Trophoblast cell (in vitro differentiated cells and primary cell): ENCODE measurements around the gene CNPY1.
A peak's percentile ranks its signal among the peaks of the same experiment; 100 is the strongest.

Experiments used
- DNase-seq, 2 donors: peaks; one replicate each; pipeline ENCODE4 v3.0.0-alpha.2; 2016
- H2AFZ ChIP-seq: 2 replicates; pipeline ENCODE4 v1.6.1; 2013; ENCODE audit warnings: low read length, moderate library complexity, mild to moderate bottlenecking; ENCODE audit not compliant: insufficient read depth, poor library complexity
- H2AK5ac ChIP-seq: 2 replicates; pipeline ENCODE4 v1.6.1; 2013; ENCODE audit warnings: mild to moderate bottlenecking, low read length
- H2BK120ac ChIP-seq: 2 replicates; pipeline ENCODE4 v1.6.1; 2013; ENCODE audit warnings: low read length, mild to moderate bottlenecking, moderate library complexity; ENCODE audit not compliant: insufficient read depth, poor library complexity
- H2BK12ac ChIP-seq: 2 replicates; pipeline ENCODE4 v1.6.1; 2013; ENCODE audit warnings: mild to moderate bottlenecking, low read length, moderate library complexity
- H2BK5ac ChIP-seq: 2 replicates; pipeline ENCODE4 v1.6.1; 2013; ENCODE audit warnings: low read length, low read depth, moderate library complexity, mild to moderate bottlenecking; ENCODE audit not compliant: poor library complexity
- H3K14ac ChIP-seq: 2 replicates; pipeline ENCODE4 v1.6.1; 2013; ENCODE audit warnings: mild to moderate bottlenecking, low read length
- H3K18ac ChIP-seq: 2 replicates; pipeline ENCODE4 v1.6.1; 2013; ENCODE audit warnings: mild to moderate bottlenecking, low read length
- H3K23ac ChIP-seq: 2 replicates; pipeline ENCODE4 v1.6.1; 2013; ENCODE audit warnings: low read length
- H3K27ac ChIP-seq: 2 replicates; pipeline ENCODE4 v1.5.1; 2013; ENCODE audit warnings: low read depth, mild to moderate bottlenecking, inconsistent platforms, low read length, moderate library complexity
- H3K27me3 ChIP-seq: 2 replicates; pipeline ENCODE4 v1.6.1; 2013; ENCODE audit warnings: inconsistent platforms, mild to moderate bottlenecking, low read length, moderate library complexity; ENCODE audit not compliant: insufficient read depth
- H3K36me3 ChIP-seq, 2 experiments: 1 replicate in 1 of 2; 2 replicates in 1 of 2; pipeline ENCODE4 v1.6.1; 2013; ENCODE audit warnings: low read length in 2 of 2, mild to moderate bottlenecking in 2 of 2, moderate library complexity in 1 of 2; ENCODE audit not compliant: insufficient read depth in 2 of 2, control insufficient read depth in 1 of 2
- H3K4ac ChIP-seq: 2 replicates; pipeline ENCODE4 v1.6.1; 2013; ENCODE audit warnings: low read depth, mild to moderate bottlenecking, low read length, moderate library complexity
- H3K4me1 ChIP-seq, 2 experiments: 1 replicate in 1 of 2; 2 replicates in 1 of 2; pipeline ENCODE4 v1.6.1; 2013; ENCODE audit warnings: low read length in 2 of 2, mild to moderate bottlenecking in 2 of 2, moderate library complexity in 1 of 2; ENCODE audit not compliant: insufficient read depth in 2 of 2, control insufficient read depth in 1 of 2
- H3K4me2 ChIP-seq: 2 replicates; pipeline ENCODE4 v1.6.1; 2013; ENCODE audit warnings: inconsistent platforms, mild to moderate bottlenecking, low read length, moderate library complexity
- H3K4me3 ChIP-seq: 2 replicates; pipeline ENCODE4 v1.5.1; 2013; ENCODE audit warnings: mild to moderate bottlenecking, low read depth, low read length, inconsistent platforms
- H3K79me1 ChIP-seq: one replicate; pipeline ENCODE4 v1.6.1; 2013; ENCODE audit warnings: low read length
- H3K79me2 ChIP-seq: 2 replicates; pipeline ENCODE4 v1.6.1; 2013; ENCODE audit warnings: low read length, mild to moderate bottlenecking; ENCODE audit not compliant: control insufficient read depth, insufficient read depth, poor library complexity
- H3K9ac ChIP-seq: 2 replicates; pipeline ENCODE4 v1.6.1; 2013; ENCODE audit warnings: mild to moderate bottlenecking, low read length
- H3K9me3 ChIP-seq: 2 replicates; pipeline ENCODE4 v1.6.1; 2013; ENCODE audit warnings: low read depth, mild to moderate bottlenecking, control low read depth, inconsistent platforms, low read length; ENCODE audit not compliant: insufficient read depth
- H4K12ac ChIP-seq: 2 replicates; pipeline ENCODE4 v1.6.1; 2013; ENCODE audit warnings: low read depth, mild to moderate bottlenecking, low read length, moderate library complexity
- H4K8ac ChIP-seq: 2 replicates; pipeline ENCODE4 v1.6.1; 2013; ENCODE audit warnings: low read depth, mild to moderate bottlenecking, low read length, moderate library complexity
- H4K91ac ChIP-seq: one replicate; pipeline ENCODE4 v1.6.1; 2013; ENCODE audit warnings: low read depth, mild to moderate bottlenecking, low read length, moderate library complexity
- WGBS: extraction: QIAGEN DNeasy Blood & Tissue Kit; methylation state at CpG from one replicate; pipeline ENCODE4 v1.1.7; 2013; ENCODE audit warnings: missing lambda C conversion rate; ENCODE audit not compliant: insufficient read length, insufficient coverage; ENCODE audit errors: extremely low coverage; 5-methylcytosine and 5-hydroxymethylcytosine counted together

CNPY1 gene

GRCh38 chr7:155454183-155455112, 91.9 kb downstream of the CNPY1 start:
- no peak for DNase-seq
- H3K27ac ChIP-seq: no peak overlapping the region
- H4K12ac ChIP-seq: no peak overlapping the region
- no peak overlapping the region for H3K9ac ChIP-seq
- H3K4me2 ChIP-seq: peak overlapping the region; percentile 1
- no peak overlapping the region for H4K8ac ChIP-seq
- peaks cover 4% of the 10 kb centered on the region for H3K9me3 ChIP-seq
- H3K4ac ChIP-seq: no peak overlapping the region
- H3K4me1 ChIP-seq: peaks cover 3 to 13% of the 10 kb centered on the region in 2 experiments
- H2BK5ac ChIP-seq: no peak overlapping the region
- H3K14ac ChIP-seq: no peak overlapping the region
- no peaks in the 10 kb centered on the region for H3K36me3 ChIP-seq
- H2BK120ac ChIP-seq: no peak overlapping the region
- WGBS: no CpG with 5 or more reads among the region's 82 CpGs
- H2AK5ac ChIP-seq: no peak overlapping the region
- H2BK12ac ChIP-seq: no peak overlapping the region
- H3K27me3 ChIP-seq: peaks cover 97% of the 10 kb centered on the region
- no peaks in the 10 kb centered on the region for H3K79me2 ChIP-seq
- no peaks in the 10 kb centered on the region for H3K79me1 ChIP-seq
- H3K4me3 ChIP-seq: no peak overlapping the region
- H3K18ac ChIP-seq: no peak overlapping the region
- H4K91ac ChIP-seq: no peak overlapping the region
- no peak overlapping the region for H2AFZ ChIP-seq
- no peak overlapping the region for H3K23ac ChIP-seq

- H4K91ac ChIP-seq: no peak overlapping the region
- no peak overlapping the region for H2AFZ ChIP-seq
- H4K12ac ChIP-seq: no peak overlapping the region
- H4K8ac ChIP-seq: no peak overlapping the region
- no peaks in the 10 kb centered on the region for H3K79me2 ChIP-seq
- H3K9me3 ChIP-seq: peaks cover 8% of the 10 kb centered on the region
- H2BK5ac ChIP-seq: no peak overlapping the region
- WGBS: no CpG with 5 or more reads among the region's 57 CpGs
- no peak overlapping the region for H2BK120ac ChIP-seq
- no peak overlapping the region for H3K27ac ChIP-seq
- H2BK12ac ChIP-seq: no peak overlapping the region
- H3K27me3 ChIP-seq: peaks cover 97% of the 10 kb centered on the region
- no peak overlapping the region for H3K4me3 ChIP-seq
- no peak overlapping the region for H3K9ac ChIP-seq
- no peak overlapping the region for H2AK5ac ChIP-seq
- H3K4ac ChIP-seq: no peak overlapping the region
- H3K4me2 ChIP-seq: no peak overlapping the region
- no peak overlapping the region for H3K23ac ChIP-seq
- H3K18ac ChIP-seq: no peak overlapping the region
- H3K36me3 ChIP-seq: no peaks in the 10 kb centered on the region
- peaks cover 3 to 8% of the 10 kb centered on the region in 2 experiments for H3K4me1 ChIP-seq
- no peak for DNase-seq
- no peak overlapping the region for H3K14ac ChIP-seq
- no peaks in the 10 kb centered on the region for H3K79me1 ChIP-seq
Measured at GRCh38 chr7:155453296-155454182, 92.8 kb downstream of the CNPY1 start.

- Histone ChIP-seq H2BK5ac (no peak overlapping the region), H2AFZ (no peak overlapping the region), H3K4ac (no peak overlapping the region), H3K9me3 (peaks cover 10% of the 10 kb centered on the region), H3K36me3 (no peaks in the 10 kb centered on the region), H3K79me2 (no peaks in the 10 kb centered on the region), H2AK5ac (no peak overlapping the region), H3K23ac (no peak overlapping the region), H3K4me3 (no peak overlapping the region), H3K4me1 (peaks cover 3 to 8% of the 10 kb centered on the region in 2 experiments), H3K27me3 (peaks cover 97% of the 10 kb centered on the region), H3K18ac (no peak overlapping the region), H3K4me2 (no peak overlapping the region), H3K9ac (no peak overlapping the region), H4K12ac (no peak overlapping the region), H3K27ac (no peak overlapping the region), H3K79me1 (no peaks in the 10 kb centered on the region), H4K91ac (no peak overlapping the region), H4K8ac (no peak overlapping the region), H2BK120ac (no peak overlapping the region), H2BK12ac (no peak overlapping the region), H3K14ac (no peak overlapping the region)
- no peak for DNase-seq
- no CpG with 5 or more reads among the region's 5 CpGs for whole genome bisulfite sequencing
Measured at GRCh38 chr7:155452505-155453295, 93.7 kb downstream of the CNPY1 start.

- Histone ChIP-seq H3K4me2 (no peak overlapping the region), H3K9ac (no peak overlapping the region), H3K27ac (no peak overlapping the region), H3K4me1 (peaks cover 0 to 4% of the 10 kb centered on the region in 2 experiments), H3K9me3 (peaks cover 10% of the 10 kb centered on the region), H4K91ac (no peak overlapping the region), H3K79me2 (no peaks in the 10 kb centered on the region), H3K14ac (no peak overlapping the region), H2BK120ac (no peak overlapping the region), H3K27me3 (peaks cover 93% of the 10 kb centered on the region), H2AFZ (no peak overlapping the region), H2AK5ac (no peak overlapping the region), H2BK5ac (no peak overlapping the region), H3K18ac (no peak overlapping the region), H4K12ac (no peak overlapping the region), H3K36me3 (no peaks in the 10 kb centered on the region), H4K8ac (no peak overlapping the region), H3K4me3 (no peak overlapping the region), H3K23ac (no peak overlapping the region), H2BK12ac (no peak overlapping the region), H3K79me1 (no peaks in the 10 kb centered on the region), H3K4ac (no peak overlapping the region)
- DNase-seq: no peak
- no CpG with 5 or more reads among the region's 9 CpGs for WGBS
Measured at GRCh38 chr7:155451840-155452239, 94.5 kb downstream of the CNPY1 start.
